ENCODE data around the gene C7orf25. TPM values are rescaled to one million over a fixed set of nuclear protein-coding genes. Genes with fewer than 3 reads are reported as not detected.
"Not testable (repeated sequence)": the region's sequence is repeated elsewhere in the genome, so short reads cannot be mapped to it uniquely, and the experiment has no call there.

C7orf25 gene
- total RNA-seq, 1 donor from 2014 or later, result 4.8 TPM

DNA sequence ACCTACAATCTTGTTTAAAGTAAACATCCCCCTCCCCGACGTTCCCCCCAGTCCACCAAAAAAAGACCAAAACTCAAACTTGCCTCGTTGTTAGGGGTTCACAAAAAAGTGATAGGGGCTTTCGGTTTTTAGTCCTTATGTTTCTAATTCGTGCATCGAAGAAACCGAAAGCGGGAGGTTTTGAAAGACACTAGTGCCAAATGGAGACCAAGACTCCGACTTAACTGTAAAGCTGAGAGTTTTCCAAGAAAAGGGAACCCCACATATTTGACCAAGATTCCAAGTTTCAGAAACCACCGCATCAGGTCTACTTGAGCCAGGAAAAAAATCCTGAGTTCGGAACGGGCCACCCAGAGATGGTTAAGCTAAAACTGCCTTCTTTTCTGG lies 19.6 kb upstream of the C7orf25 start:
- intact Hi-C loops (cut with micrococcal nuclease), result loop anchor here (5.0 kb wide), 1 partner anchor 796 kb away; the partner anchor contains the start of gene COA1

DNA sequence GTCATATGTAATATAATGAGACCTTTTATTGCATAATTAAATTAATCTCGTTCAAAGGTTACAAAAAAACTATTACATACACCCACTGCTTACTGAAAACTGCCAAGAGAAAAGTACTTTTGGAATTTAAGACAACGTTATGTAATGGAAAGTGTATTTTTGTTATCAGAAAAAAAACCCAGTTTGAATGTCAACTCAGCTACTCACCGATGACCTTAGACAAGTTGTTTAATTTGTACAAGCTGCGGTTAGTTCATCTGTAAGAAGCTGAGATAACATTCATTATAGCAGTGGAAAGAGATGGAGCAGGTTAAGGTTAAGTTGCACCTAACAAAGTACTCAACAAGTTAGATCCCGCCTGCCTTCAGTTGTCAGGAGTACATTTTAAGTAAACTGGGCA lies 19.0 kb upstream of the C7orf25 start:
- intact Hi-C loops (cut with micrococcal nuclease), result loop anchor here (5.0 kb wide), 1 partner anchor 796 kb away; the partner anchor contains the start of gene COA1

DNA sequence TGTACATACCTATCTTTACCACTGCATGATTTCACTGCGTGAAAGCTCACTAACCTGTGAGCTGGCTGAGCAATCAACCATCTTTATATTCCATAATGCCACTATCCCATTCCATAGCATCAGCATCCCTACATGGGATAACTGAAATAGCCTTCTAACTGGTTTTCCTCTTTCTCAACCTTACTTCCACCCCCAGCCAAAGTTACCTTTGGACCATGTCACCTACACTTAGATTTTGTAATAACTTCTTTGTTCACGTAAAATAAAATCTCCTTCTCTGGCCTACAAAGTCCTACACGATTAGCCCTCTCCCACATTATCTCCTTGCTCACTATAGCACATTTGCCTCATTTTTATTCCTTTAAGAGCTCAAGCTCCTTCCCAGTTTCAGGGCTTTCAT lies 17.6 kb upstream of the C7orf25 start:
- intact Hi-C loops (cut with micrococcal nuclease), result no loop called here

DNA sequence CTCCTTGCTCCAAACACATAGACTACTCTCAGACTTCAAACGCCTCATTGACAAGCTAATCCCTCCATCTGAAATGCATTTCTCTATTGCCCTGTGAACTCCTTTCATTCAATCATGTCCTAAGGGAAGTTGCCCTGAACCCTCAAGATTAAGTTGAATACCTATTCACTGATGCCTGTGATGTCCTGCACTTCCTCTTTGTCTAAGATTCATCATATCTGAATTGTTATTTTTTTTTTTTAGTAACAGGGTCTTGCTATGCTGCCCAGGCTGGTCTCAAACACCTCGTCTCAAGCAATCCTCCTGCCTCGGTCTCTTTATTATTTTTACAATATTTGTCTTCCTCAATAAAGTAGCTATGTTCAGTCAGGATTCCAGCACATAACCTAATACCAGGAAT lies 16.9 kb upstream of the C7orf25 start:
- intact Hi-C loops (cut with micrococcal nuclease), result no loop called here

DNA sequence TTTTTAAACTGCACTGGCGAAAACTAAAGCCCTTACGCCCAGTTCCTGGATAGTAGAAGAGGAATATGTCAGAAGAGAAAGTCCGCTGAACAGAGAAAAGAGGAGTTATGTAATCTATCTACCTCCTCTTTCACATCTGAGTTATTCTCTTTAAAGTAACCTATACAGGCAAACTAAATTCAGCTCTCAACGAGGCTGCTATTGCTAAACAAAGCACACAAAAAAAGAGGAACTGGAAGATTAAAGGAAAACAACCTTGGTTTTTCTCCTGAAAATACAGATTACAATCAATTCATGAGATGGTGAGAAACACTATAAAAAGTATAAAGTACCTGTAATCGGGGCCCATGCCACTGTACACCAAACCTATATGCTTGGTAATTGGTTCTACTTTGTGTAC lies 14.3 kb upstream of the C7orf25 start:
- intact Hi-C loops (cut with micrococcal nuclease), result no loop called here

DNA sequence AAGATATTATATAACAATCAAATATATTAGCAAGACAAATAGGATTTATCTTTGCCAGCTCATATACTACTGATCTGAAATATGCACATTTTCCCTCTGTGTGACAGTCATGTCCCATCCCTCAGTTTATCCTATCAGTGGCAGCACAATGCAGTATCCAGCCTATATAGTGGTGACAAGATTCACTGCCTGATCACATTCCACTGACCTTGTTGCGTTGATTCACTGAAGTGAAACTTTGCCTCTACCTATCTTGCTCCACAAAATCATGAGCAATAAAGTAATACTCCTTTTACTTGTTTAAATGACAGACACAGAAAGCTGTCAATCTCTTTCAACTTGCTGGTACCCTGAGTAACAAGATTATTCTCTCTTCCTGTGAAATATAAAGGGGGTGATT lies 13.8 kb upstream of the C7orf25 start:
- intact Hi-C loops (cut with micrococcal nuclease), result no loop called here

DNA sequence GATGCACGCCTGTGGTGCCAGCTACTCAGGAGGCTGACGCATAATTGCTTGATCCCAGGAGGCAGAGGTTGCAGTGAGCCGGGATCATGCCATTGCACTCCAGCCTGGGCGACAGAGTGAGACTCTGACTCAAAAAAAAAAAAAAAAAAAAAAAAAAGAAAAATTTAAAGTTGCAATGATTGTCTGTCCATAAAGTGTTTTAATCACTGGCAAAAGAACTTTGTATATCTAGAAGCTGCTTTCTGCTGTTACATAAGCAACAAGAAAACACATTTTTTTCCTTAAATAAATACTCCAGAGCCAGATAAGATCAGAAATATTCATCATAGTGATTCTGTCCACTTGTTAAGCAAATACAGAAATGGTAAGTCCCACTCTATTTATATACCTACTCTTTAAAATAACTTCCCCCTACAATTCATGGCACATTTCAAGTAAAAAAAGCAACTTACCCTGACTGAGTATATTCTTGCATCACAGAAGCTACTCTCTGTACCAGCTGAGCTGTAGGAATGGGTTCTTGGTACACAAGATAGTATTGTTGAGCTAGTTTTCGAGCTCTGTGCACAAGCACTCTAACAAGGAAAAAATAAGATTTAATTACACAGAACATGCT lies 12.5 kb upstream of the C7orf25 start:
- intact Hi-C loops (cut with micrococcal nuclease), result no loop called here

DNA sequence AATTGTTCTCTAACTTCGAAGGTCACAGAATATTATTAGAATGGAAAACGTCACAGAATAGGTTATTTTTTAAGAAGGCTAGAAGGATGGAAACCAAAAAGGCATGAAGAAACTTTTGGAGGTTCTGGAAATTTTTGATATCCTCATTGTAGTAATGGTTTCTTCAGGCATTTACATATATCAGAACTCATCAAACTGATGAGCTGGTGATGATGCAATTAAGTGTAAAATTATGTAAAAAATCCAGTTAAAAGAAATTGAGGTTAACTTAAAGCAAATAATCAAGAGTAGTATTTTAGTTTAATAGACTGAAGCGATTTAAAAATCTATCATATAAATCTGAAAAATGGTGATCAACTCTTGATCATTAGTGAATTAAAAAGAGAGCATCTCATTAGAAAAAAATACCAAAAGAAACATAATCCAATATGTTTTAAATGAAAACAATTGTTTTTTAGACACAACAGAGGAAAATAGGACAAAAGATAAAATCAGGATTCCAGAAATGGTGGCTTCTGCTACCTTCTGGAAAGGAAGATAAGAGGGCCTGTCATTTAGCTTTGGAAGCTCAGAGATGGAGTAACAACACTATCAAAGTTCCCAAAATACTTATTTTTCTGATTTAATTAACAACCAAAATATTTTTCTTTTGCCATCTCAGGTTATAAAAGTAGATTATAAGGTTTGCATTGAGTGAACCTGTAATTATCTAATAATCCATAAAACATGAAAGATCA lies 10.3 kb upstream of the C7orf25 start:
- intact Hi-C loops (cut with micrococcal nuclease), result no loop called here

DNA sequence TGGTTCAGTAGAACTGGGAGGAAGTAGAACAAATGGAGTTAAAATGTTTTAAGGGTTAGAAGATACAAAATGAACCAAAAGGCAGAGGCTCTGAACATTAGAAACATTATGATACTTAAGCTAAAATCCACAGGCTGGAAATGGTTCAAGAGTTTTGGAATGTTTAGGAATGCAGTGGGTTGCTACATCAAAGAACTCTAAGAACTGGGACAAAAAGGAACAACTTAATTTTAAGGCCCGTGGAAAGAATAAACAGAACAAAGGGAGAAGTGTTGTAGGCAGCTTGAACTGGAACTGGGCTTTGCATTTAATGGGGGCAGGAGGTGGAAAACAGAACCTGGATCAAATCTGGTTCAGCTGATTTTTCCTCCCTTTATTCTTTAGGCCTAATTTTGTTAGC lies 3.5 kb upstream of the C7orf25 start:
- intact Hi-C loops (cut with micrococcal nuclease), result no loop called here

DNA sequence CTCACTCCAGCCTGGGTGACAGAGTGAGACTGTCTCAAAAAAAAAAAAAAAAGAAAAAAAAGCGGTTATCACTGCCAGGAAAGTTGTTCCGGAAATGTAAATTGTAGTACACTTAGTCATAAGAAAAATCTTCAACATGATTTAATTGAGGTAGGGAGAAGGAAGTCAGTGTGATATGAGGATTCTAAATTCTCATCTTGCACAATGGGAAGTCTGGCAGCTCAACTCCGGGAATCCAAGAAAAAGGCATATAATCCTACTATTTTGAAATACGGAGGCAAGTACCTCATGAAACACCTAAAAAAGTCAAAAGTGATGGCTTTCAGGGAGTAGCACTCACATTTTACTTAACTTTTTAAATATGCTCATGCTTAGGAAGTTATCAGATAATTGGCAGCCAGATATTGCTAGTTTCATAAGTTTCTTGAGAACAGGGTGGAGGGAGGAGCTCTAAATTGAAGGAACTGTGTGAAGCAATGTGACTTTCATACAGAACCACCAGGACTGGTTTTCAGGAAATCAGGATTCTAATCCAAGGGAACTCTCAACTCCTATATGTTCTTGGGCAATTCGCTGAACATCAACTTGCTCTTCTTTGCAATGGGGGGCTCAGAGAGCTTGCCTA lies 2.7 kb upstream of the C7orf25 start:
- intact Hi-C loops (cut with micrococcal nuclease), result loop anchor here (5.0 kb wide), 1 partner anchor 33 kb away; no protein-coding TSS in a partner anchor

DNA sequence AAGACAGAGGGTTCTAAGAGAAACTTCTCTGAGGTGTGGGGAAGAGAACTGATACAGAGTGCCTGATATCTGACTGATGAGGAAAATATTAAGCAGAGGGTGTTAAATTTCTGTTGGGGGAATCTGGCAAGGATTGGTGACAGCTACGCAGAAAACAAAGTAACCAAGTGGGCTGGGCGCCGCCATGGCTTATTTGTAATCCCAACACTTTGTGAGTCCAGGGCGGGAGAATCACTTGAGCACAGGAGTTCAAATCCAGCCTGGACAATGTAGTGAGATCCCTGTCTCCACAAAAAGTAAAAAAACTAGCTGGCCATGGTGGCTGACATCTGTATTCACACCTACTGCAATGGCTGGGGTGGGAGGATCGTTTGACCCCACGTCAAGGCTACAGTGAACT lies 2.1 kb upstream of the C7orf25 start:
- intact Hi-C loops (cut with micrococcal nuclease), result loop anchor here (5.0 kb wide), 1 partner anchor 33 kb away; no protein-coding TSS in a partner anchor

DNA sequence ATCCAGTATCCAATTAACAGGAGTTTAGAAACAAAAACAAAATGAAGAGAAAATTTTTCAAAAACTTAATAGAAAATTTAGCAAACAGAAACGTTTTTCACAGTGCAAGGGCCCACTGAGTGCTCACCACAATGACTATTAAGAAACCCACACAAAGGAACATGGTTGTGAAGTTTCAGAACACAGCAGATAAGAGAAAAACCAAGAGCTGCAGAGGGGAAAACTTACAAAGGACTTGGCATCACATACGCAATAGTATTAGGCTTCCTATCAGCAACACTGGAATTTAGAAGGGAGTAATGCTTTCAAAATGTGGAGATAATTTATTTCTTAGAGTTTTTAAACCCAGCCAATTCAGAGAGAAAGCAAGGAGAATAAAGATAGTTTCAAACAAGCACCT lies 1.7 kb upstream of the C7orf25 start:
- intact Hi-C loops (cut with micrococcal nuclease), result loop anchor here (5.0 kb wide), 1 partner anchor 34 kb away; no protein-coding TSS in a partner anchor

DNA sequence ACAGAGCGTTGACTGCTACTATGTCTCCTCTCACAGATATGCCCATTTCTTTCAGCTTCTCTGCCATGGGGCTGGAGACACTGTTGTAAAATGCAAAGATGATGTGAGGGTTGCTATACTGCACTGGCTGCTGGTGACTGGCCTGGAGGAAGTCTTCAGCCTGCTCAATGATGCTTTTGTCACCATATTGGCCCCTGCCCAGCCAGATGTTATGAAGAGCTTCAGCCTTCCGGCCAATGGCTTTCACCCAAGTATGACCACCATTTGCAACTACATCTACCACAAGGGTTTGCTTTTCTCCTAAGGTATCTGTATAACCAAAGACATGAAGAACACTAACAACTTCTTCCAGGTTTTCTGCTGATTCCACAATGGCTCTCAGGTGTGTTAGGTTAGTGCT lies 1.6 kb downstream of the C7orf25 start:
- intact Hi-C loops (cut with micrococcal nuclease), result loop anchor here (5.0 kb wide), 1 partner anchor 37 kb away; no protein-coding TSS in a partner anchor

DNA sequence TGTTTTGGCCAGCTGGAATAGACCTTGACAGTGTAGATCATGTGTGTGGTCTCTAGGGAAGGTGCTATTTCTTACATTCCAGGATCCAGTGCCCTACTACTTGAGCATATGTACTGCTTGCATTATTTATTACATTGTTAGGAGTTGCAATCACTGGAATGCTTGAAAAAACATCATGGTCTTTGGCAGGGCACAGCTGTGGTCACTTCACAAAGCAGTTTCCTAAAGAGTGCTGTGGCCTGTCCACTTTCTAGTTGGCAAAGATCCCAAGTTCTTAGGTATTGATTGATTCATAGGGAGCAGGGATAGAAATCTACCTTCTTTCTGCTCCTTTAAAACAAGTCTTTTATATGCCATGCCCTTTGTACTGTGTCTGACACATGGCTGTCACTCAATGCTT lies 4.6 kb downstream of the C7orf25 start:
- intact Hi-C loops (cut with micrococcal nuclease), result no loop called here

DNA sequence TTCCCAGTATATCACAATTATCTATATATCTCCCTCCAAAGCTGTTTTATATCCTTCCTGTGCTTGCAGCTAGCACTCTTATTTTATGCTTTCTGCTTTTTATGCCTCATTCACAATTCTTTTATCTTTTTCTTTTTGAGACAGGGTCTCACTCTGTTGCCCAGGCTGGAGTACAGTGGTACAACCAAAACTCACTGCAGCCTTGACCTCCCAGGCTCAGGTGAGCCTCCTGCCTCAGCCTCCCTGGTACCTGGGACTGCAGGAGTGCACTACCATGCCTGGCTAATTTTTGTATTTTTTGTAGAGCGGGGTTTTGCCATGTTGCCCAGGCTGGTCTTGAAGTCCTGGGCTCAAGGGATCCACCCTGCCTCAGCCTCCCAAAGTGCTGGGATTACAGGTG lies 5.7 kb downstream of the C7orf25 start:
- intact Hi-C loops (cut with micrococcal nuclease), result no loop called here

DNA sequence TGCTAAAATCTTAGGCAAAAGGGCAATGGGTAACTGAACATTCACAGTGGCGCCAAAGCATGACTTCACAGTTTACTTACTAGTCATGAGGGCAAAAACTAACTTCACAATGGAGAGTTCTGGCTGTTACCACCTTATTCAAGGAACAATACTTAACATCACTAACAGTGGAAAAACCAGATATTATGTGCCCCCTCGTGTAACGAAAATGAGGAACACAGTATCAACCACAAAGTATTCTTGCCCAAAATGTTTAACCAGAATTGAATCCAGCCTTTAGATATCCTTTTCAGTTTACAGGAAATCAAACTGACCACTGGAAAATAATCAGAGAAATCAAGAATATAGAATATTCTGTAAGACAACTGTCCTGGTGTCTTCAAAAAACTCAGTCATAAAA lies 9.5 kb downstream of the C7orf25 start:
- intact Hi-C loops (cut with micrococcal nuclease), result no loop called here

DNA sequence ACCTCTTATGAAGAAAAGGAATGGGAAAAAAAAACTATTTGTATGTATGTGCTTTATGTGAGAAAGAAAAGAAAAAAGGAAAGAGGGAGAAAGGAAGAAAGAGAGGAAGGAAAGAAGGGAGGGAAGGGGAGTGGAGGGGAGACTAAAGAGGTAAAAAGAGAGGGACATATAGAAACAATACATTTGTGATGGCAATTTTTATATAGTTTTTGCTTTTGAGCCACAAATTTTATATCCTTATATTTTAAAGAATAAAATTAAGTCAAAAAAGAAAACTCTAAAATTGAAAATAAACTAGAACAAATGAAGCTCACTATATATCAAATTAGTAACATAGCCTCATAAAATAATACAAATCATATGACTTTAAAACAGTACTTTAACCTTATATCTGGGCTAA lies 11.0 kb downstream of the C7orf25 start:
- intact Hi-C loops (cut with micrococcal nuclease), result no loop called here

DNA sequence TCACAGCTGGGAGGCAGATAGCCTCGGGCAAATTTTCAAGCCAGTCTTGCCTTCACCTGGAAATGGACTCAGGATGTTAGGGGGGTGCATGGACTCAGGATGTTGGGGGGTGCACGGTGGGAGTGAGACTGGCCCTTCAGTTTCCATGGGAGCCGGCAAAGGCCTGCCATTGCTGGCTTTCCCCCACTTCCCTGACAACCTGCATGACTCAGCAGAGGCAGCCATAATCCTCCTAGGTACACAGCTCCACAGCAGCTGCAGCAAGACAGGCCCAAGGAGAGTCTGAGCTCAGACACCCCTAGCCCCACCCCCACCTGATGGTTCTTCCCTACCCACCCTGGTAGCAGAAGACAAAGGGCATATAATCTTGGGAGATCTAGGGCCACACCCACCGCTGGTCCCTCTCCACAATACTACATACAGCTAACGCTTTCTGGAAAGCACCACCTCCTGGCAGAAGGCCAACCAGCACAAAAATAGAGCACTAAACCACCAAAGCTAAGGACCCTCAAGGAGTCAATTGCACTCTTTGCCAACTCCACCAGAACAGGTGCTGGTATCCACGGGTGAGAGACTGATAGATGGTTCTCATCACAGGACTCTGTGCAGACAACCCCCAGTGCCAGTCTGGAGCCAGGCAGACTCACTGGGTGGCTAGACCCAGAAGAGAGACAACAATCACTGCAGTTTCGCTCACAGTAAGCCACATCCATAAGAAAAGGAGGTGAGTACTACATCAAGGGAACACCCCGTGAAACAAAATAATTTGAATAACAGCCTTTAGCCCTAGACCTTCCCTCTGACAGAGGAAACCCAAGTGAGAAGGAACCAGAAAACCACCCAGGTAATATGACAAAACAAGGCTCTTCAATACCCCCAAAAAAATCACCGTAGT lies 18.3 kb downstream of the C7orf25 start:
- intact Hi-C loops (cut with micrococcal nuclease), result no loop called here

DNA sequence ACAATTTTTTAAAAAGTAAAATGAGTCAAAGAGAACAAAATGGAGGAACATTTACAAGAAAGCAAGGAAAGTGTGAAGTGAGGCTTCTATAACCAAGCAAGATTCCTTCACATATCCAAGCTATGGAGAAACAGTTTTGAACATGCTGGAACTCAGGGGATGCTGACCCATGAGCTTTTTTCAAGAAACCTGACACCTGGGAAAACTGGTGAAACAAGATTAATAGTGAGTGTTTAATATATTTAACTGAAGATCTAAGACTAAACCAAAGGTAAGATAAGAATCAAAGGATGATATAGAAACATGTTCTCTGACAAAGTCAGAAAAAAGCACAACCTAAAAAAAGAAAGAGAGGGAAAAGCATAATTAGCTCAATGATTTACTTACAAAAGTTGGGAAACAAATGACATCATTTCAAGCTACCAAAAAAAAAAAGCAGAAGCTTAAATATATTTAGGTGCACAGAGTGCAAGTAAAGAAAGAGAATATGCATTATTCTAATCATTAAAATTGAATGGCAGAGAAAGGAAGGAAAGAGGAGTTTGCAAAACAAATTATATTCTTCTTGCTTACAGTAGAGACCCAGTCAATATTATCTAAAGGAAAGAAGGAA lies 24.9 kb downstream of the C7orf25 start:
- intact Hi-C loops (cut with micrococcal nuclease), result no loop called here

DNA sequence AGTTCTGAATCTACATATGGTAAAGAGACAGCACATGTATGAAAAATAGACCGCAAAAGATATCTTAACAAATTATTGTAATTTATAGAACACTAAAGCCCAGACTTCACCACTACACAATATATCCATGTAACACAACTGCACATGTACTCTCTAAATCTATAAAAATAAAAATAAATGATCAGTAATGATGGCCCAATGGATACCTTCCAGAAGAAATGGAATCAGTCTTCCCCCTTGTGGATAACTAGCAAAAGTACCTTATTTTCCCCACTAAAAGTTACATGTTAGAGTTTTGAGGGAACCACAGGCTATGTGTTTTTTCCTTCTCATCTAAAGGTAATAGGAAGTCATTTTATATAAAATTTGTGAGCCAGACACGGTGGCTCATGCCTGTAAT lies 25.7 kb downstream of the C7orf25 start:
- intact Hi-C loops (cut with micrococcal nuclease), result no loop called here

DNA sequence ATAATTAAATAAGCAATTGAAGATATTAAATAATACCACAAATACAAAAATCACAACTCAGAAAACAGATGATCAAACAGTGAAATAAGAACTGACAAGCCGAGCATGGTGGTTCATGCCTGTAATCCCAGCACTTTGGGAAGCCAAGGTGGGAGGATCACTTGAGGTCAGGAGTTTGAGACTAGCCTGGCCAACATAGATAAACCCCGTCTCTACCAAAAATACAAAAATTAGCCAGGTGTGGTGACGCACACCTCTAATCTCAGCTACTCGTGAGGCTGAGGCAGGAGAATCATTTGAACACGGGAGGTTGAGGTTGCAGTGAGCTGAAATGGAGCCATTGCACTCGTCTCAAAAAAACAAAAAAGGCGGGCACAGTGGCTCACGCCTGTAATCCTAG lies 26.7 kb downstream of the C7orf25 start:
- intact Hi-C loops (cut with micrococcal nuclease), result not testable (repeated sequence)
